ENCODE measurements around the gene CLDN22.

DNA sequence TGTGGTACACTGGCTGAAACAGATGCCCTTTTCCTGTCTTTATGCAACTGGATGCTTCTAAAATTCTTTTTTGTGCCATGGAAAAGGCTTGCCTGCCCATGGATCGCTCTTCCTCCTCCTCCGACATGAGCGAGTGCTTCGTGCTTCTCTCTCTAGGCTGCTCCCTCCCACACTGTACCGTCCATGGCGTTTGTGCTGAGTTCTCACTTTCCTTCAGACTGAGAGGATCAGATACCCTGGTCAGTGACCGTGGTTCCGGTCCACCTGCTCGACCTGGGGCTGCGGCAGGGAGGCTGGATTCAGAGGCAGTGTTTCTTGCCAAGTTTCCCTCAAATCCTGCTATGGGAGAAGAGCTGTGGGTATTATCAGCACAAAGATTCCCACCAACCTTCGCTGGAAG lies 12.4 kb upstream of the CLDN22 start:
- TF ChIP-seq, protein P1, sequence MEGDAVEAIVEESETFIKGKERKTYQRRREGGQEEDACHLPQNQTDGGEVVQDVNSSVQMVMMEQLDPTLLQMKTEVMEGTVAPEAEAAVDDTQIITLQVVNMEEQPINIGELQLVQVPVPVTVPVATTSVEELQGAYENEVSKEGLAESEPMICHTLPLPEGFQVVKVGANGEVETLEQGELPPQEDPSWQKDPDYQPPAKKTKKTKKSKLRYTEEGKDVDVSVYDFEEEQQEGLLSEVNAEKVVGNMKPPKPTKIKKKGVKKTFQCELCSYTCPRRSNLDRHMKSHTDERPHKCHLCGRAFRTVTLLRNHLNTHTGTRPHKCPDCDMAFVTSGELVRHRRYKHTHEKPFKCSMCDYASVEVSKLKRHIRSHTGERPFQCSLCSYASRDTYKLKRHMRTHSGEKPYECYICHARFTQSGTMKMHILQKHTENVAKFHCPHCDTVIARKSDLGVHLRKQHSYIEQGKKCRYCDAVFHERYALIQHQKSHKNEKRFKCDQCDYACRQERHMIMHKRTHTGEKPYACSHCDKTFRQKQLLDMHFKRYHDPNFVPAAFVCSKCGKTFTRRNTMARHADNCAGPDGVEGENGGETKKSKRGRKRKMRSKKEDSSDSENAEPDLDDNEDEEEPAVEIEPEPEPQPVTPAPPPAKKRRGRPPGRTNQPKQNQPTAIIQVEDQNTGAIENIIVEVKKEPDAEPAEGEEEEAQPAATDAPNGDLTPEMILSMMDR (IDR thresholded peaks at IDR 0.05; ENCODE audit: control extremely low read depth in 1 of 3, insufficient read depth in 1 of 3, low read depth in 1 of 3, low read length in 3 of 3), result no peak
- TF ChIP-seq POU5F1 (IDR thresholded peaks at IDR 0.05; ENCODE audit: low read depth, low read length) (no peak), CEBPB (IDR thresholded peaks at IDR 0.05; ENCODE audit: low read depth, low read length) (no peak), JUN (IDR thresholded peaks at IDR 0.05; ENCODE audit: low read depth, low read length) (no peak), POLR2A (IDR thresholded peaks at IDR 0.05; ENCODE audit: control extremely low read depth in 1 of 2, low read depth in 2 of 2, low read length in 2 of 2) (no peak), TCF12 (IDR thresholded peaks at IDR 0.05; ENCODE audit: low read depth, low read length) (no peak), EGR1 (IDR thresholded peaks at IDR 0.05; ENCODE audit: borderline replicate concordance, low read depth, low read length) (no peak), RAD21 (IDR thresholded peaks at IDR 0.05 in 1 of 2, conservative IDR thresholded peaks at IDR 0.05 in 1 of 2; ENCODE audit: low read depth in 2 of 2, low read length in 2 of 2) (no peak), POLR2AphosphoS5 (IDR thresholded peaks at IDR 0.05; ENCODE audit: low read depth, low read length) (no peak)

Measured in H1 (cell line).